SIG-M5 treated with dmso at 0.1 percent for 504 hours (cell line): ENCODE results near the gene MYO15B.

Experiments
- DNase-seq: peaks from one replicate; lab custom pipeline; 2025; ENCODE audit not compliant: unreplicated experiment; lab: John Stamatoyannopoulos, UW

The MYO15B gene

DNA sequence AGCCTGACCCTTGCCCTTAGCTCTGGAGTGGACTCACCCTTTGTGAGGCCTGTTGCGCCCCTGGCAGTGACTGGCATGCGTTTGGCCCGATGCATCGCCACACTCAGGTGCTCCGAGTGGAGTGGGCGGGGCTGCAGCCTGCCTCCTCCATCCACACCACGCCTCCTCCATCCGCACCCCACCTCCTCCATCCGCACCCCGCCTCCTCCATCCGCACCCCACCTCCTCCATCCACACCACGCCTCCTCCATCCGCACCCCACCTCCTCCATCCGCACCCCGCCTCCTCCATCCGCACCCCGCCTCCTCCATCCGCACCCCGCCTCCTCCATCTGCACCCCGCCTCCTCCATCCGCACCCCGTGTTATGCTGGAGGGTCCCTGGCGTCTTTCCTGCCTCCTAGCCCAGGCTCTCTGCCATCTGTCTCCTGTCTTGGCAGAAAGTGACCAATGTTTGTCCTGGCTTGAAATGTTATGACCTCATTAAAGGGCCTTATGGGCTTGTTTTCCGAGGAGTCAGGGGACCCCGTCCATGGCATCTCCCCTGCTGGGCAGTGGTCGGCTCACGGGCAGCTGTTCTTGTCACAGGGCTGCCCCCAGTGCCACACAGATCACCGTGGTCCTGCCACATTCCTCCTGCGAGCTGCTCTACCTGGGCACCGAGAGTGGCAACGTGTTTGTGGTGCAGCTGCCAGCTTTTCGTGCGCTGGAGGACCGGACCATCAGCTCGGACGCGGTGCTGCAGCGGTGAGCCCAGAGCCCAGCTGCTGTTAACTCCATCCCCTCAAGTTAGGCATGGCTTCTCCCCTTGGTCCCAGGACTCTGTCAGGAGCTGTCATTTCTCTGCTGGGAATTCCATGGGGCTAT, 28.7 kb upstream of the MYO15B start:
- DNase-seq, result no peak

DNA sequence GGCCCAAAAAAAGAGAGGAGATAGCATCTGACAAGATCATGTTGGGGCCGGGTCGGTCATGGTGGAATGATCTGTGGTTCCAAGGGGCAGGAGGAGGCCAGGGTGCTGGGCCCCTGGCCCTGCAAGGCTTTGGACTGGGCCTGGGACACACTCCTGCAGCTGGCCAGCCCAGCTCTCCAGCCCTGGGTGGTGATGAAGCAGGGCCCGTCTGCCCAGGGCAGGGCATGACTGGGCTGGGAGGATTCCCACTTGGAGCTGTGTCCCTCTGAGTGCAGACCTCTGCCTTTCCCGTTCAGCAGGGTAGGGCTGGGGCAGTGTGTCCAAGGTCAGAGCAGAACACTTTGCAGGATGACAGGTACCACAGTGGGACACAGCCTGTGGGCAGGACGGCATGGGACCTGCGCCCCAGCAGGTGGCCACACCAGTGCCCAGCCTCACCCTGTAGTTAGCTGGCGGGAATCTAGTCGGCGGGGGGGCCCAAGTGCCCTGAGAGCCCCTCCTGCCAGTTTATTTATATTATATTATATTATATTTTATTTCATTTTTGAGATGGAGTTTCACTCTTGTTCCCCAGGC, 27.6 kb upstream of the MYO15B start:
- DNase-seq, result no peak

DNA sequence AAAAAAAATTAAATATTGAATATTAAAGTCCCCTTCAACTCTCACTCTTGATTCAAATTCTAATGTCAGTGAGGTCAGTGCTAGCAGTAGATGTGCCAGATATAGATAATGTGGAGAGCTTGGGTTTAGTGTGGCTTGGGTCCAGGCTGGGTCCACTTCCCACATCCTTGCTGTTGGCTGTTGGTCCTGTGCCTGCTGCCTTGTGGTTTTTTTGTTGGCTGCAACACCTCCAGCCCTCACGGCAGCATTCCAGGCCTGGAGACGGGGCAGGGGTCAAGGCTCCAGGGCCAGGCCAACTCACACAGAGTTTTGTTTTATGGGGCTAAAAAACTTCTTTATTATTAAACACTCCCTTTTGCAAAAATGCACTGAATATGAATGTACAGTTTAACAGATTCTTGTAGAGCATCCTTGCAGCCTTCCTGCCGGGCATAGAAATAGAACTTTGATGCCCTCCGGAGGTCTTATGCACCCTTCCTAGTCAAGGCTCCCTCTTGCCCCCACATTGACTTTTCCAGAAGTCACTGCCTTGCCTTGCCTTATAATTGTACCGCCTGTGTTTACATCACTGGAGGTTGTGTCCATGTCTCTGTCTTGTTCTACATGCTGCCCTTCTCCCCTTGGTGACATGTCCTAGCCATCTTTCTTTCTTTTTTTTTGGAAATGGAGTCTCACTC, 25.5 kb upstream of the MYO15B start:
- no peak for DNase-seq

DNA sequence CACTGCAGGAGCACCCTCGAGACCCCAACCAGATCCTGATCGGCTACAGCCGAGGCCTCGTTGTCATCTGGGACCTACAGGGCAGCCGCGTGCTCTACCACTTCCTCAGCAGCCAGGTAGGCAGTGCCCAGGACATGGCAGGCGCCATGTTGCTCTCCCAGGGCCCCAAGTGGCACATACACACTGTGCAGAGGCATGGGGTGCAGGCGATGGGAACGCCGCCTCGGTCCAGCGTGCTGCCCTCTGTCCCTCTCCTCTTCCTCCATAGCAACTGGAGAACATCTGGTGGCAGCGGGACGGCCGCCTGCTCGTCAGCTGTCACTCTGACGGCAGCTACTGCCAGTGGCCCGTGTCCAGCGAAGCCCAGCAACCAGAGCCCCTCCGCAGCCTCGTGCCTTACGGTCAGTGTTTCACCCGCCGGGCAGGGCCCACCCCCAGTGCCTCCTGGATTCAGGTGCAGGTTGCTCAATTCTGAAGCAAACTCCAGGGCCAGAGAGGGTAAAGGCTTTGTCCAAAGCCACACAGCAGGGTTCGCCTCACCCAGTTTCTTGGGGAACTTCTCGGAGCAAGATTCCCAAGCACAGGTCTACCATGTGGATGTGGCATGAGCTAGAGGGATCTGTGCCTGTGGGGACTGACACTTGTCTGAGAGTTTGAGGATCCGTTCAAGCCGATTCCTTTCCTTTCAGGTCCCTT, 24.4 kb upstream of the MYO15B start:
- no peak for DNase-seq

DNA sequence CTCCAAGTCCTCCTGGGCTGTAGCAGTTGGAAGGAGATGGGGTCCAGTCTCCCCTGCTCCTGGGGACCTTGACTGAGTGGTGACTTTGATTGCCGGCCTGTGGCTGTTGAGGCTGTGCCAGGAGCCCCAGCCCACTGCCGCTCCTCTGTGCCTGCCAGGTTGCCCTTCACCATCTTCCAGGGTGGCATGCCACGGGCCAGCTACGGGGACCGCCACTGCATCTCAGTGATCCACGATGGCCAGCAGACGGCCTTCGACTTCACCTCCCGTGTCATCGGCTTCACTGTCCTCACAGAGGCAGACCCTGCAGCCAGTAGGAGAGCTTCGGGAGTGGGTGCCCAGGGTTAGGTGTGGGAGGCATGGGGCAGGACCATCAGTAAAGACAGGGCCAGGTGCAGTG, 23.4 kb upstream of the MYO15B start:
- no peak for DNase-seq

DNA sequence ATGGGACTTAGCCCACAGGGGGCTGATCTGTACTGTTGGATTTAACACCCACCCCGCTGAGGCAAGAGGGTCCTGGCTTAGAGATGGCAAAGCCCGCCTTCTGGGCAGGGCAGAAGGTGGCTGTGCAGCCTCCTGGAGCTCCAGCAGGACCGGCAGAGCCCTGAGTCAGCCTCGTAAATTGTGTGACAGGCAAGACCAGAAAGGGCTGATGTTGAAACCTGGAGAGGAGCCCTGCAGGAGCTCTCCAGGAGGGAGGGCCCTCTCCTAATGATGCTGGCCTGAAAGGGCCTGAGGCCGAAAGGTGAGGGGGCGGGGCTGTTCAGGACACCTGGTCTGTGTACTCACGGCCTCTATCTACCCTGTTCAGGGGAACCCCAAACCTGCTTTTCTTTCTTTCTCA, 22.5 kb upstream of the MYO15B start:
- peak; percentile 92 for DNase-seq

DNA sequence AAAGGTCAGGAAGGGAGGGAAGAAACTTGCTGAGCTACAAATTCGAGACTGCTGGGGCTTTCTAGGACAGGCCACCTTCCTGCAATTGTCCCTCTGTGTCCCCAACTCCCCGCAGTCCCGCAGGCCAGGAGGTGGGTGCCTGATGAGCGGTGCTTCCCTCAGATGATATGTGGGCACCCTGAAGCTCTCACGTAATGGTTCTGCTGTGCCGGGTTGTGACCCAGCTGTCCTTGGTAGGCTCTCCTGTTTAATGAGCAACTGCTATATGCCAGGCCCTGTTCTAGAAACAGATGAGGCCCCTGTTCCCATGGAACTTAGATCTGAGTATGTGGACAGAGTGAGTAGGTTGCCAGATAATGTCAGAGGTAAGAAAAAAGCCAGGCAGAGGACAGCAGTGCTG, 22.0 kb upstream of the MYO15B start:
- DNase-seq, result no peak

DNA sequence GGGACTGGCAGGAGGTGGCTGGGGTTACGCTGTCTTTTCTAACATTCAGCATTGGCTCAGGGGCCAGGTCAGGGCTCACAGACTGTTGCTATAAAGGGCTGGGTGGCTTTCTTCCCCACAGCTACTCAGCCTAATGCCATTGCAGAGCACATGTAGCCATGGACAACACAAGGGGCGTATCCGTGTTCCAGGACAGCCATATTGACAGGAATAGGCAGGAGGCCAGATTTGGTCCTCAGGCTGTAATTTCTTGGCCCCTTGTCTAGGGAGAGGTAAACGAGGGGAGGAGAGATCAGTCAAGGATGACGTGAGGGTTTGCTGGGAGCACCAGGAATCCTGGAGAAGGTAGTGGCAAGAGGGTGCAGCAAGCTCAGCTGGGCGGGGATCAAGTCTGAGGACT, 21.2 kb upstream of the MYO15B start:
- no peak for DNase-seq

DNA sequence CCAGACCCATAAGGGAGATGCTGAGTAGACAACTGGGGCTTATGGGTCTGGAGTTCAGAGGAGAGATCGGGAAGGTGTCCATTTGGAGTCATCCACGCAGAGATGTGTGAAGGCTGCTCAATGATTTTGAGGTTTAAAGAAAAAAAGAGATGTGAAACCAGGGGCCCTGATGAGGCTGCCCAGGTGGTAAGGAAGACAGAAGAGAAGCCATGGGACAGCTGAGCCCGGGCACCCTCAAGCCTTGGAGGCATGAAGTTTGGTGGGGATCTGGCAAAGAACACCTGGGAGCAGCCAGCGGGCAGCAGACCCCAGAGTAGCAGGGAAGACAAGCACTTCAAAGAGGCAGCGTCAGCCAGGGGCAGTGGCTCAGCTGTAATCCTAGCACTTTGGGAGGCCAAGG, 20.8 kb upstream of the MYO15B start:
- DNase-seq, result peak; percentile 30

DNA sequence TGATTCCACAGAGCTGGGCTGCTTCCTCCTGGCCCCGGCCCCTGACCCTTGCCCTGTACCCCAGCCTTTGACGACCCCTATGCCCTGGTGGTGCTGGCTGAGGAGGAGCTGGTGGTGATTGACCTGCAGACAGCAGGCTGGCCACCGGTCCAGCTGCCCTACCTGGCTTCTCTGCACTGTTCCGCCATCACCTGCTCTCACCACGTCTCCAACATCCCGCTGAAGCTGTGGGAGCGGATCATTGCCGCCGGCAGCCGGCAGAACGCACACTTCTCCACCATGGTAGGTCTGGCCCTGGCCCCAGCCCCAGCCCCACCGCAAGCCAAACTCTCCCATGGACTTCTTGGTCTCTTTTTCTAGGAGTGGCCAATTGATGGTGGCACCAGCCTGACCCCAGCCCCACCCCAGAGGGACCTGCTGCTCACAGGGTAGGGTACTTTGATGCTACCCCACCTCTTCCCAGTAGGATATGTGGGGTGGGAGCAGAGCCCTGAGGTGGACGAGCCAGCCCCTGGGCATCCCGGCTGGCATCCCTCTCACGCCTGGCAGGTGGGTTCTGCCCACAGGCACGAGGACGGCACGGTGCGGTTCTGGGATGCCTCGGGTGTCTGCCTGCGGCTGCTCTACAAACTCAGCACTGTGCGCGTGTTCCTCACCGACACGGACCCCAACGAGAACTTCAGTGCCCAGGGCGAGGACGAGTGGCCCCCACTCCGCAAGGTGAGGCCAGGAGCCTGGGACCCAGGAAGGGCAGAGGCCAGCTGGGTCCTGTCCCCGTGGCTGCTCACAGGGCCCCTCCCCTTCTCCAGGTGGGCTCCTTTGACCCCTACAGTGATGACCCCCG, 19.0 kb upstream of the MYO15B start:
- DNase-seq, result no peak

DNA sequence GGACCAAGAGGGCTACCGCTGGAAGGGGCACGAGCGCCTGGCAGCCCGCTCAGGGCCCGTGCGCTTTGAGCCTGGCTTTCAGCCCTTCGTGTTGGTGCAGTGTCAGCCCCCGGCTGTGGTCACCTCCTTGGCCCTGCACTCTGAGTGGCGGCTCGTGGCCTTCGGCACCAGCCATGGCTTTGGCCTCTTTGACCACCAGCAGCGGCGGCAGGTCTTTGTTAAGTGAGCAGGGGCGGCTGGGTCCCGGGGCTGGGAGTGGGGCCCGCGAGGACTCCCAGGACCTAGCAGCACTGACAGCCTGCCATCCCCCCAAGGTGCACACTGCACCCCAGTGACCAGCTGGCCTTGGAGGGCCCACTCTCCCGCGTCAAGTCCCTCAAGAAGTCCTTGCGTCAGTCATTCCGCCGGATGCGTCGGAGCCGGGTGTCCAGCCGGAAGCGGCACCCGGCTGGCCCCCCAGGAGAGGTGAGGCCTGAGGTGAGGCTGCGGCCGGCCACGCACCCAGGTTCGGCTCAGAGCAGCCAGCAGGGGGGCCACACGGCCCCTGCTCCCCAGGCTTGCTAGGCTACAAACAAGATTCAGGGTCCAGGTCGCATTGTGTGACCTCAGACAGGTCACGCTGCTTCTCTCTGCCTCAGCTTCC, 17.4 kb upstream of the MYO15B start:
- no peak for DNase-seq

DNA sequence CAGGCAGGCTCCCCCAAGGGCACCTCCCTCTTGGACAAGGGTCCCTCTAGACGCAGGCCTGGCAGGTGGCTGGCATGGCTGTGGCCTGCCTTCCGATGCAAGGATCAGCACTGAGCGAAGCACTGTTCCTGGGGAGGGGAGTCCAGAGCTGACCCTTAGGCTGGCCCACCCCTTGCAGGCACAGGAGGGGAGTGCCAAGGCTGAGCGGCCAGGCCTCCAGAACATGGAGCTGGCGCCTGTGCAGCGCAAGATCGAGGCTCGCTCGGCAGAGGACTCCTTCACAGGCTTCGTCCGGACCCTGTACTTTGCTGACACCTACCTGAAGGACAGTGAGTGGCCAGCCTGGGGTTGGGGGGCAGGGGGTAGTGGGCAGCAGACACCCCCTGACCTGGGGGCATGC, 16.8 kb upstream of the MYO15B start:
- DNase-seq, result no peak

DNA sequence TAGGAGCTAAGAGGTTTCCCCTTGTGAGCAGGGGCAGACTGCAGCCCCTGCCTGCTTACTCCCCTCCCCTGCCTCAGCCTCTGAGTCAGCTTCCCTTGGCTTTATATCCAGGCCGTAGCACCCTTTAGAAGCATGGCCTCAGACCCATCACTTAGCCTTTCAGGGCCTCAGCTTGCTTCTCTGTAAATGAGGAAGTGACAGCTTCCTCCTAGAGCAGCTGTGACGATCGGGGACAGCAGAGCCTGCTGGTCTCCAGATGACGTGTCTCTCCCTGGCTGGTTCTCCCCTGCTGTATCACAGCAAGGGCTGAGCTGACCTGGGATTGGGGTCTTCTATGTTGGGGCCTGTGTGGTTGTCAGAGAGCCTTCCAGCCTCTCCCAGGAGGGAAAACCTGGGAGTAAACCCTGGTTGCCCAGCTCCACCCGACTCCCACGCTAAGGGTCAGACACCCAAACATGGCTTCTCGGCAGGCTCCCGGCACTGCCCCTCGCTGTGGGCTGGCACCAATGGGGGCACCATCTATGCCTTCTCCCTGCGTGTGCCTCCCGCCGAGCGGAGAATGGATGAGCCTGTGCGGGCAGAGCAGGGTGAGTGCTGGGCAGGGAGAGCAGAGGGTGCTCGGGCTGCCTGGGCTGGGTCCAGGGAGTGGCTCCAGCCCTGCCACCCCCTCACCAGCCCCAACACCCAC, 16.3 kb upstream of the MYO15B start:
- peak; percentile 98 for DNase-seq

DNA sequence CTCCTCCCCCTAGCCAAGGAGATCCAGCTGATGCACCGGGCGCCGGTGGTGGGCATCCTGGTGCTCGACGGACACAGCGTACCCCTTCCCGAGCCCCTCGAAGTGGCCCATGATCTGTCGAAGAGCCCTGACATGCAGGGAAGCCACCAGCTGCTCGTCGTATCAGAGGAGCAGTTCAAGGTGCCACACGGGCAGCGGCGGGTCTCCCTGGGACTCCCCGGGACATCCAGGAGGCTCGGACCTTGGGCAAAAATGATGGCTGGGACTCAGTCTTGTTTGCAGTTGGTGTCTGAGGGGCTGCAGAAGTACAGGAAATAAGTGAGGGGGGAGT, 15.8 kb upstream of the MYO15B start:
- no peak for DNase-seq

DNA sequence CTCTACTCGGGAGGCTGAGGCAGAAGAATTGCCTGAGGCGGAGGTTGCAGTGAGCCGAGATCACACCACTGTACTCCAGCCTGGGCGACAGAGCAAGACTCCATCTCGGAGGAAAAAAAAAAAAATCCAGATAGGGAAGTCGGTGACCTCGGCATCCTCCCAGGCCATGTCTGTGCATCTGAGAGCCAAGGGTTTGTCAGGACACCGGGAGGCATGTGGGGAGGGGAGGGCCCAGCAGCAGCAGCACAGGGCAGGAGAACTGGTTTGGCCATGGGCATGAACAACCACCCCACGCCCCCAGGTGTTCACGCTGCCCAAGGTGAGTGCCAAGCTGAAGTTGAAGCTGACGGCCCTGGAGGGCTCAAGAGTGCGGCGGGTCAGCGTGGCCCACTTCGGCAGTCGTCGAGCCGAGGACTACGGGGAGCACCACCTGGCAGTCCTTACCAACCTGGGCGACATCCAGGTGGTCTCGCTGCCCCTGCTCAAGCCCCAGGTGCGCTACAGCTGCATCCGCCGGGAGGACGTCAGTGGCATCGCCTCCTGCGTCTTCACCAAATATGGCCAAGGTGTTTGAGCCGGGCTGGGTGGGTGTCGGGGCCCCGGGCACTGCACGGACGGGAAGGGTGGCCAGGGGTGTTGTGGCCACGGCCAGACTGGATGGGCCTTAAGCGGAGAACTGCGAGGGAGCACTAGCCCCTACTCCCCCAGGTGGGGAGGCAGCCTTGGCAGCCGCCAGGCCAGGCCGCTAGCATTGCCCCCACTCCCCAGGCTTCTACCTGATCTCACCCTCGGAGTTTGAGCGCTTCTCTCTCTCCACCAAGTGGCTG, 14.7 kb upstream of the MYO15B start:
- no peak for DNase-seq

DNA sequence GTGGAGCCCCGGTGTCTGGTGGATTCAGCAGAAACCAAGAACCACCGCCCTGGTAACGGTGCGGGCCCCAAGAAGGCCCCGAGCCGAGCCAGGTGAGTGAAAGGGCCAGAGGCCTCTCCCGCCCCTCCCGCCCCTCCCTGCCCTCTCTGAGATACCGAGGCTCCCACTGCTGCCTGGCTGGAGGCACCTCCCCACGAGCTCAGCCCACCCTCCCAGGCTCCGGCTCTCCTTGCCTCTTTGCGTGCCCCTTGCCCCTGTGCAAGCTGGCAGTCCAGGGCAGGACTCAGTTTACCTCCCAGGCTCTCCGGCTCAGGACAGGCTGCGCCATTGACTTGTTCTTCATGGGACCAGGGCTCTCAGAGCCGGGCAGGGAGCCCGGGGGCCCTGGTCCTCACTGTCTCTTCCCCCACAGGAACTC, 14.1 kb upstream of the MYO15B start:
- no peak for DNase-seq

DNA sequence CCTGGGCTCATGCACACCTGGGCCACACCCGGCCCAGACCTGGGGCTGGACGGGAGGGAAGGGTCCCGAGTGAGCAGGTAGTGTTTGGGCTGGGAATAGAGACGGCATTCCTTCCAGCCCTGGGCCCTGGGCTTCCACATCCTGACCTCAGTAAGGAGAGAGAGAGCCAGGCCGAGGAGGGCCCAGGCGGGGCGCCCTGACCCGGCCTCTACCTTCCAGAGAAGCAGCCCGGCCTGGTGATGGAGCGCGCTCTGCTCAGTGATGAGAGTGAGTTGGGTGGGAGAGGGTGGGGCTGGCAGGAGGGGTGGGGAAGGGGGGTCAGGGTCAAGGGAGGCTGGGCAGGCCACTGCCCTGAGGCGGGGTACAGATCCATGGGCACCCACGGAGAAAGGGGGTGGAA, 13.6 kb upstream of the MYO15B start:
- no peak for DNase-seq

DNA sequence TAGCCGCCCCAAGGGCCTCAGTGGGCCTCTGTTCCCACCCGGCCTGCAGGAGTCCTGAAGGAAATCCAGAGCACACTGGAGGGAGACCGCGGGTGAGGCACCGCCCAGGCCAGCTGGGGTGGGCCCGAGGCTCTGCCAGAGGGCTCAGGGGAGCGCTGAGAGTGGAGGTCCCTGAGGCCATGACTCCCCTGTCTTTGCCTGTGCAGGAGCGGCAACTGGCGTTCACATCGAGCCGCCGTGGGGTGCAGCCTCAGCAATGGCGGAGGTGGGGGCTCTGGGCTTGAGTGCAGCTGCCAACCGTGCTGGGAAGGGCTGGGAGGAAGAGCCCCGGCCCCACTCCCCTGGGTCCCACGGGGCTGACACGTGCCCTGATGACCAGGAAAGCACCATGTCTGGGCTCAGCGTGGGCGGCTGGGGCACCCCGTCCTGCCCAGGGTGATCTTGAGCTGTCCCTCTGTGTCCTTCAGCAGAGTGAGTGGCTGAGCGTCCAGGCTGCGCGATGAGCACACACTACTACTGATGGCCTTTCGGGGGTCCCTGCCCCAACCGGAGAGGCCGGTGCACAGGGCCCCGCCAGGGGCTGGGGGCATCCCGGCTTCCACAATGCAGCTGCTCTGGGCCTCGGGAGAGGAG, 13.1 kb upstream of the MYO15B start:
- DNase-seq, result no peak

DNA sequence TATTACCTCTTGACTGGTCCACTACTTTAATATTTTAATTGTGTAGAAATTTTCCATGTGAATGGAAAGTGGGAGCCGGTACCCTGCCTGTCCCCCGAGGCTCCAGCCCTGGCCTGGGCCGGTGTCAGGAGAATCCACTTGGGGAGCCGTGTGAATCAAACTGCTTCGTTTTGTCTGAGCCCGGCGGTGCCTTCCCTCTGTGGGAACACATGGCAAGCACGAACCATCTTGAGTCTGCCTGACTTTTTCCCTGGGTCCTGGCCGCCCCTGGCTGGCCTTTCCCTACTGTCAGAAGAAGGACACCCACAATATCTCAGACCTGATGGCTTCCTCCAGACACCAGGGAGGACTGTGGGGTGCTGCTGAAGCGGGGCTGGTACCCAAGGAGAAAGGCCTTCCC, 12.4 kb upstream of the MYO15B start:
- DNase-seq, result no peak
